OCI-LY1 (cell line): ENCODE data around the gene MBD5.

Experiments used
- EZH2 ChIP-seq: fragments of 200-600 bp; sonication (generic), shearing (Covaris generic); IDR thresholded peaks from 2 replicates; pipeline ENCODE4 v1.8.0; 2017; ENCODE audit warnings: borderline replicate concordance, mixed run types, mild to moderate bottlenecking, antibody characterized with exemption, low read length, moderate library complexity, mixed read lengths
- TF ChIP-seq, protein P1 (sequence below): fragments of 200-600 bp; sonication (generic), shearing (Covaris generic); IDR thresholded peaks from 2 replicates; pipeline ENCODE4 v1.5.1; 2017; ENCODE audit warnings: mild to moderate bottlenecking, antibody characterized with exemption, low read length, moderate library complexity, mixed read lengths

DNA sequence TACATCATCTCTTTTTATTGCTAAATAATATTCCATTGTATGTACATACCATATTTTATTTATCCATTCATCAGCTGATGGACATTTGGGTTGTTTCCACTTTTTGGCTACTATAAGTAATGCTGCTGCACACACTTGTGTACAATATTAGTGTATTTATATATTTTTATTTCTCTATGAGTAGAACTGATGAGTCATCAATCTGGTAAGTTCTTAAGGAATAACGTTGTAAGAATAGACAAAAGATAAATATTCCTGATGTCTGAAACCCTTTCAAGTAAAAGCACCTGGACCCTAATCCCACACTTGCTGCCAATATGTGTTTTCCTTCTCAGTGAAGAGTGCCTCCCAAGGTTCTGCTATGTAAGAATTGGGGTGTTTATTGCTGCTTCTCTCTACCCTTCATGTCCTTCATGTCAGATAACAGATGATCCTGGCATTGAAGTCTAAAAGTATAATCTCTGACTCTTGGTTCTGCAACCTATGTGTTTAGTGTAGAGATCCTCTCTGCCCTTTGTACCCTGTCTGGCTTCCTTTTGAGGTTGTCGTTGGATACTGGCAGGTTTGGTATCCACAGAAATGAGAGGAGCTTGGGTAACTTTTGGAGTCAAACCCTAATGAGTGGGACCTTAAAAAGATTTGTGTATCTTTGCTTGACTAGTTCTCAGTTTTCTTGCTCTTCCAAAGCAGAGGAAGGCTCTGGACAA lies 330.7 kb downstream of the MBD5 start:
- TF ChIP-seq, protein P1, sequence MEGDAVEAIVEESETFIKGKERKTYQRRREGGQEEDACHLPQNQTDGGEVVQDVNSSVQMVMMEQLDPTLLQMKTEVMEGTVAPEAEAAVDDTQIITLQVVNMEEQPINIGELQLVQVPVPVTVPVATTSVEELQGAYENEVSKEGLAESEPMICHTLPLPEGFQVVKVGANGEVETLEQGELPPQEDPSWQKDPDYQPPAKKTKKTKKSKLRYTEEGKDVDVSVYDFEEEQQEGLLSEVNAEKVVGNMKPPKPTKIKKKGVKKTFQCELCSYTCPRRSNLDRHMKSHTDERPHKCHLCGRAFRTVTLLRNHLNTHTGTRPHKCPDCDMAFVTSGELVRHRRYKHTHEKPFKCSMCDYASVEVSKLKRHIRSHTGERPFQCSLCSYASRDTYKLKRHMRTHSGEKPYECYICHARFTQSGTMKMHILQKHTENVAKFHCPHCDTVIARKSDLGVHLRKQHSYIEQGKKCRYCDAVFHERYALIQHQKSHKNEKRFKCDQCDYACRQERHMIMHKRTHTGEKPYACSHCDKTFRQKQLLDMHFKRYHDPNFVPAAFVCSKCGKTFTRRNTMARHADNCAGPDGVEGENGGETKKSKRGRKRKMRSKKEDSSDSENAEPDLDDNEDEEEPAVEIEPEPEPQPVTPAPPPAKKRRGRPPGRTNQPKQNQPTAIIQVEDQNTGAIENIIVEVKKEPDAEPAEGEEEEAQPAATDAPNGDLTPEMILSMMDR = no peak
- no peak for TF ChIP-seq EZH2
